Neural progenitor cell (in vitro differentiated cells): Measurements from ENCODE around the gene COMP. TPM values are rescaled to one million over a fixed set of nuclear protein-coding genes. Genes with fewer than 3 reads are reported as not detected.

ENCODE experiments used
- DNase-seq: peaks from one replicate; pipeline ENCODE4 v3.0.0-alpha.2; 2016; ENCODE audit warnings: low spot score
- H2AFZ ChIP-seq: fragments of 200-600 bp; sonication (generic); replicated peaks from 2 replicates; pipeline ENCODE4 v1.6.1; 2016; ENCODE audit warnings: antibody characterized with exemption
- H3F3A ChIP-seq: fragments of 200-600 bp; sonication (generic); 2 replicates; pipeline ENCODE4 v1.6.1; 2016; ENCODE audit warnings: antibody characterized with exemption, low read depth
- H3K27ac ChIP-seq: fragments of 200-600 bp; sonication (generic); 2 replicates; pipeline ENCODE4 v1.5.1; 2016; ENCODE audit warnings: mild to moderate bottlenecking
- H3K27me3 ChIP-seq: fragments of 200-600 bp; sonication (generic); 2 replicates; pipeline ENCODE4 v1.6.1; 2016; ENCODE audit warnings: mild to moderate bottlenecking, moderate library complexity
- H3K36me3 ChIP-seq: fragments of 200-600 bp; sonication (generic); 2 replicates; pipeline ENCODE4 v1.5.1; 2016
- H3K4me1 ChIP-seq: fragments of 200-600 bp; sonication (generic); 2 replicates; pipeline ENCODE4 v1.6.1; 2016; ENCODE audit warnings: mixed run types
- H3K4me2 ChIP-seq: fragments of 200-600 bp; sonication (generic); 2 replicates; pipeline ENCODE4 v1.6.1; 2016
- H3K4me3 ChIP-seq: fragments of 200-600 bp; sonication (generic); 2 replicates; pipeline ENCODE4 v1.5.1; 2016
- H3K79me2 ChIP-seq: fragments of 200-600 bp; sonication (generic); 2 replicates; pipeline ENCODE4 v1.6.1; 2016; ENCODE audit warnings: low read depth
- H3K9ac ChIP-seq: fragments of 200-600 bp; sonication (generic); 2 replicates; pipeline ENCODE4 v1.6.1; 2016
- H3K9me3 ChIP-seq: fragments of 200-600 bp; sonication (generic); 2 replicates; pipeline ENCODE4 v1.5.1; 2016; ENCODE audit warnings: low read depth
- H4K20me1 ChIP-seq: fragments of 200-600 bp; sonication (generic); 2 replicates; pipeline ENCODE4 v1.6.1; 2016; ENCODE audit warnings: low read depth
- H3K27ac Mint-ChIP-seq: 3 replicates; pipeline ENCODE4 v1.8.0; 2021; ENCODE audit warnings: mixed read lengths
- H3K27me3 Mint-ChIP-seq: 2 replicates; pipeline ENCODE4 v1.8.0; 2022; ENCODE audit warnings: low read depth, mild to moderate bottlenecking, inconsistent platforms, moderate library complexity, mixed read lengths; ENCODE audit not compliant: insufficient read depth
- H3K36me3 Mint-ChIP-seq: 3 replicates; pipeline ENCODE4 v1.8.0; 2021; ENCODE audit warnings: mixed read lengths
- H3K4me1 Mint-ChIP-seq: 3 replicates; pipeline ENCODE4 v1.8.0; 2021; ENCODE audit warnings: mixed read lengths
- H3K4me3 Mint-ChIP-seq: 3 replicates; pipeline ENCODE4 v1.8.0; 2021; ENCODE audit warnings: mild to moderate bottlenecking, moderate library complexity, mixed read lengths
- H3K9me3 Mint-ChIP-seq: 3 replicates; pipeline ENCODE4 v1.8.0; 2020; ENCODE audit warnings: mixed read lengths
- EZH2 ChIP-seq: fragments of 200-600 bp; sonication (generic); IDR thresholded peaks from 2 replicates; pipeline ENCODE4 v1.6.1; 2017; ENCODE audit warnings: antibody characterized with exemption, mild to moderate bottlenecking, moderate library complexity
- EZH2phosphoT487 ChIP-seq: fragments of 200-600 bp; sonication (generic); IDR thresholded peaks from 2 replicates; pipeline ENCODE4 v1.6.1; 2017; ENCODE audit warnings: antibody characterized with exemption
- total RNA-seq: library from RNA; depleted of rRNA; stranded (reverse); fragments of >200 nt; gene quantifications from 2 replicates; pipeline ENCODE4 v1.2.3, GENCODE V29; 2015; ENCODE audit warnings: low replicate concordance
- TF ChIP-seq, protein P1 (sequence below): fragments of 200-600 bp; sonication (generic); IDR thresholded peaks from 2 replicates; pipeline ENCODE4 v1.5.1; 2017; ENCODE audit warnings: antibody characterized with exemption, mild to moderate bottlenecking

Gene COMP
- total RNA-seq, 1 donor from 2014 or later: not detected

DNA sequence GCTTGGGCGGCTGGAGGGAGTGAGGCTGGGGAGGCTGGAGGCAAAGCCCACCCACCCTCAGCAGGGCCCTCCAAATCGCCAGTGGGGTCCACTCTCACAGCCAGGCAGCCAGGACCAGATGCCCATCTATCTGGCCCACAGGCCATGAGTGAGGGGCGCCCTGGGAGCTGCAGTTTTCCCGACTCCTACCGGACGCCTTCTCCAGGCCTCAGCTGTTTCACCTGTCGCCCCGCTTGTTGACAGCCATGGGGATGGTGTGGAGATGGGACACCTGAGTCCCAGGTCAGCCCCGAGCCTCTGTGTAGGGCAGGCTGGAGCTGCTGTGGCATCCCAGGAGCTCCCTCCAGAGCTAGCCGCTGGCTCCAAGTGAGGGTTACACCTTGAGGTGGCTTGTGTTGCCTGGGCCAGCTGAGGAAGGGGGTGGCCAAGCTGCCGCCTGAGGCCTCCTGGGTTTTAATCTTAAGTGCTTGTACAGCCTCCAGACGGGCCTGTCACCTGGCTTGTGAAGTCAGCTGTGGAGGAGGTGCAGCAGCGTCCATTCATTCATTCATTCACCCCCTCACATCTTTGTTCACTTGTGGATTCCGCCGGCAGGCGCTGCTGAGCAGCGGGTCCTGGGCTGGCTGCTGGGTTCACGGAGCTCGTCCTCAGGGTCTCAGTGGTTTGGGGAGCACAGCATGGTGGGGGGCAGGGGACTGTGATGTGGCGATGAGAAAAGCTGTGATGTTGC is 52.0 kb downstream of the COMP start:
- DNase-seq: no peak
- no peak overlapping the region for H3K27ac Mint-ChIP-seq

GRCh38 chr19:18737954-18738351 is 53.2 kb downstream of the COMP start:
- no peaks in the 10 kb centered on the region for H3K36me3 Mint-ChIP-seq
- peak overlapping the region; percentile 29 for H3K27ac ChIP-seq
- H3K4me3 Mint-ChIP-seq: no peak overlapping the region
- no peak overlapping the region for H3K9ac ChIP-seq
- no peaks in the 10 kb centered on the region for H3K79me2 ChIP-seq
- peaks cover 39% of the 10 kb centered on the region for H3K4me1 Mint-ChIP-seq
- H2AFZ ChIP-seq: no peak overlapping the region
- no peak for TF ChIP-seq EZH2
- TF ChIP-seq EZH2phosphoT487: no peak
- TF ChIP-seq, protein P1, sequence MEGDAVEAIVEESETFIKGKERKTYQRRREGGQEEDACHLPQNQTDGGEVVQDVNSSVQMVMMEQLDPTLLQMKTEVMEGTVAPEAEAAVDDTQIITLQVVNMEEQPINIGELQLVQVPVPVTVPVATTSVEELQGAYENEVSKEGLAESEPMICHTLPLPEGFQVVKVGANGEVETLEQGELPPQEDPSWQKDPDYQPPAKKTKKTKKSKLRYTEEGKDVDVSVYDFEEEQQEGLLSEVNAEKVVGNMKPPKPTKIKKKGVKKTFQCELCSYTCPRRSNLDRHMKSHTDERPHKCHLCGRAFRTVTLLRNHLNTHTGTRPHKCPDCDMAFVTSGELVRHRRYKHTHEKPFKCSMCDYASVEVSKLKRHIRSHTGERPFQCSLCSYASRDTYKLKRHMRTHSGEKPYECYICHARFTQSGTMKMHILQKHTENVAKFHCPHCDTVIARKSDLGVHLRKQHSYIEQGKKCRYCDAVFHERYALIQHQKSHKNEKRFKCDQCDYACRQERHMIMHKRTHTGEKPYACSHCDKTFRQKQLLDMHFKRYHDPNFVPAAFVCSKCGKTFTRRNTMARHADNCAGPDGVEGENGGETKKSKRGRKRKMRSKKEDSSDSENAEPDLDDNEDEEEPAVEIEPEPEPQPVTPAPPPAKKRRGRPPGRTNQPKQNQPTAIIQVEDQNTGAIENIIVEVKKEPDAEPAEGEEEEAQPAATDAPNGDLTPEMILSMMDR: no peak
- no peaks in the 10 kb centered on the region for H3K27me3 ChIP-seq
- no peaks in the 10 kb centered on the region for H3K9me3 Mint-ChIP-seq
- H3K27ac Mint-ChIP-seq: no peak overlapping the region
- H3K4me2 ChIP-seq: peak overlapping the region; percentile 55
- DNase-seq: no peak
- H3K36me3 ChIP-seq: no peaks in the 10 kb centered on the region
- H3K27me3 Mint-ChIP-seq: peaks cover 2% of the 10 kb centered on the region
- peaks cover 53% of the 10 kb centered on the region for H4K20me1 ChIP-seq
- H3K4me3 ChIP-seq: no peak overlapping the region
- H3K4me1 ChIP-seq: peaks cover 14% of the 10 kb centered on the region
- H3K9me3 ChIP-seq: no peaks in the 10 kb centered on the region
- H3F3A ChIP-seq: peaks cover 5% of the 10 kb centered on the region

More for the DNA sequence above, 52.0 kb downstream of the COMP start:
- Histone ChIP-seq H3K4me2 (no peak overlapping the region), H3K4me3 (no peak overlapping the region), H3K4me1 (peaks cover 18% of the 10 kb centered on the region), H3K9me3 (no peaks in the 10 kb centered on the region), H4K20me1 (peaks cover 60% of the 10 kb centered on the region), H3K9ac (no peak overlapping the region), H3F3A (peaks cover 5% of the 10 kb centered on the region), H2AFZ (no peak overlapping the region), H3K27me3 (no peaks in the 10 kb centered on the region), H3K36me3 (no peaks in the 10 kb centered on the region), H3K79me2 (no peaks in the 10 kb centered on the region), H3K27ac (no peak overlapping the region)
- H3K27me3 Mint-ChIP-seq: peaks cover 2% of the 10 kb centered on the region
- H3K4me1 Mint-ChIP-seq: peaks cover 33% of the 10 kb centered on the region
- H3K36me3 Mint-ChIP-seq: no peaks in the 10 kb centered on the region
- no peak for TF ChIP-seq EZH2
- TF ChIP-seq, protein P1: no peak
- TF ChIP-seq EZH2phosphoT487: no peak
- H3K4me3 Mint-ChIP-seq: no peak overlapping the region
- no peaks in the 10 kb centered on the region for H3K9me3 Mint-ChIP-seq

- Mint-ChIP-seq H3K27ac (no peak overlapping the region), H3K36me3 (no peaks in the 10 kb centered on the region), H3K4me1 (peaks cover 41% of the 10 kb centered on the region), H3K9me3 (no peaks in the 10 kb centered on the region), H3K27me3 (peaks cover 2% of the 10 kb centered on the region), H3K4me3 (no peak overlapping the region)
- H2AFZ ChIP-seq: no peak overlapping the region
- H3F3A ChIP-seq: peaks cover 5% of the 10 kb centered on the region
- peaks cover 47% of the 10 kb centered on the region for H4K20me1 ChIP-seq
- H3K79me2 ChIP-seq: no peaks in the 10 kb centered on the region
- H3K9me3 ChIP-seq: no peaks in the 10 kb centered on the region
- peaks cover 13% of the 10 kb centered on the region for H3K4me1 ChIP-seq
- H3K4me3 ChIP-seq: no peak overlapping the region
- peak overlapping the region; percentile 55 for H3K4me2 ChIP-seq
- H3K36me3 ChIP-seq: no peaks in the 10 kb centered on the region
- H3K27me3 ChIP-seq: no peaks in the 10 kb centered on the region
- peak overlapping the region; percentile 29 for H3K27ac ChIP-seq
- peak; percentile 39 for DNase-seq
- no peak for TF ChIP-seq EZH2phosphoT487
- TF ChIP-seq, protein P1: no peak
- TF ChIP-seq EZH2: no peak
- H3K9ac ChIP-seq: no peak overlapping the region
These were observed 53.7 kb downstream of the COMP start for GRCh38 chr19:18737337-18737953.
